HEK293 (cell line): ENCODE data around the gene CHIT1.

Source experiments
- CTCF ChIA-PET: fragments of 350-600 bp; formaldehyde crosslinking; extraction: SDS; loops from one replicate; lab custom pipeline; 2021; ENCODE audit warnings: antibody characterized with exemption; lab: Yijun Ruan, JAX
- POLR2A ChIA-PET: fragments of 300-600 bp; formaldehyde crosslinking; extraction: SDS; loops from one replicate; lab custom pipeline; 2020; ENCODE audit warnings: antibody characterized with exemption, inconsistent platforms; lab: Yijun Ruan, JAX
- H3K27ac ChIP-seq: fragments of 200-500 bp; sonication (Bioruptor generic); 2 replicates; pipeline ENCODE4 v1.5.1; 2014; ENCODE audit warnings: low read depth, low read length, control low read depth, inconsistent platforms; ENCODE audit errors: extremely low read depth
- H3K36me3 ChIP-seq, 2 experiments: fragments of 200-500 bp in 1 of 2; sonication (Bioruptor generic) in 1 of 2; 1 replicate in 1 of 2; 2 replicates in 1 of 2; pipeline ENCODE4 v1.5.1; 2014 to 2017; ENCODE audit warnings: inconsistent platforms in 2 of 2, low read length in 2 of 2; ENCODE audit not compliant: control insufficient read depth in 2 of 2, insufficient read depth in 1 of 2
- H3K4me1 ChIP-seq: fragments of 200-500 bp; sonication (Bioruptor generic); 2 replicates; pipeline ENCODE4 v1.5.1; 2014; ENCODE audit warnings: mild to moderate bottlenecking, low read length, inconsistent platforms; ENCODE audit not compliant: control insufficient read depth, insufficient read depth
- H3K4me3 ChIP-seq: 2 replicates; pipeline ENCODE4 v1.5.1; 2011; ENCODE audit warnings: low read depth, mild to moderate bottlenecking, control low read depth, low read length, moderate library complexity
- H3K9me3 ChIP-seq: fragments of 200-500 bp; sonication (Bioruptor generic); 2 replicates; pipeline ENCODE4 v1.5.1; 2014; ENCODE audit warnings: low read depth, low read length, inconsistent platforms; ENCODE audit not compliant: control insufficient read depth, insufficient read depth
- BCL6B ChIP-seq: fragments of 450-650 bp; formaldehyde crosslinking; IDR thresholded peaks from 2 replicates; pipeline ENCODE4 v1.5.1; 2017; ENCODE audit warnings: missing biosample characterization, missing genetic modification characterization
- GLI2 ChIP-seq: fragments of 450-650 bp; formaldehyde crosslinking; IDR thresholded peaks from 2 replicates; pipeline ENCODE4; 2017; ENCODE audit warnings: missing biosample characterization, missing genetic modification characterization, low read depth, borderline replicate concordance
- KLF16 ChIP-seq: fragments of 450-650 bp; formaldehyde crosslinking; IDR thresholded peaks from 2 replicates; pipeline ENCODE4 v1.5.1; 2017; ENCODE audit warnings: missing biosample characterization, missing genetic modification characterization
- SALL2 ChIP-seq: fragments of 450-650 bp; formaldehyde crosslinking; IDR thresholded peaks from 2 replicates; pipeline ENCODE4 v1.5.0; 2017; ENCODE audit warnings: missing biosample characterization, mild to moderate bottlenecking, missing genetic modification characterization, borderline replicate concordance
- SCRT1 ChIP-seq: fragments of 450-650 bp; formaldehyde crosslinking; IDR thresholded peaks from 2 replicates; pipeline ENCODE4 v1.5.1; 2016; ENCODE audit warnings: missing biosample characterization, missing genetic modification characterization, borderline replicate concordance
- TCF7L2 ChIP-seq: IDR thresholded peaks from 2 replicates; pipeline ENCODE4 v1.6.1; 2011; ENCODE audit warnings: low read depth, mild to moderate bottlenecking, inconsistent platforms, low read length, moderate library complexity, borderline replicate concordance
- ZBTB17 ChIP-seq: fragments of 450-650 bp; formaldehyde crosslinking; IDR thresholded peaks from 2 replicates; pipeline ENCODE4 v1.5.1; 2016; ENCODE audit warnings: missing biosample characterization, missing genetic modification characterization
- ZBTB44 ChIP-seq: fragments of 450-650 bp; IDR thresholded peaks from 2 replicates; pipeline ENCODE4 v1.5.1; 2018; ENCODE audit warnings: missing biosample characterization, mild to moderate bottlenecking, missing genetic modification characterization
- ZBTB7A ChIP-seq: fragments of 450-650 bp; formaldehyde crosslinking; IDR thresholded peaks from 2 replicates; pipeline ENCODE4 v1.5.1; 2016; ENCODE audit warnings: low read depth, missing biosample characterization, missing genetic modification characterization
- ZBTB8A ChIP-seq: fragments of 450-650 bp; formaldehyde crosslinking; IDR thresholded peaks from 2 replicates; pipeline ENCODE4 v1.5.1; 2016; ENCODE audit warnings: missing biosample characterization, missing genetic modification characterization
- ZFHX2 ChIP-seq: fragments of 450-650 bp; formaldehyde crosslinking; conservative IDR thresholded peaks from 2 replicates; pipeline ENCODE4 v1.5.1; 2016; ENCODE audit warnings: missing biosample characterization, missing genetic modification characterization
- ZIC2 ChIP-seq: fragments of 450-650 bp; formaldehyde crosslinking; IDR thresholded peaks from 2 replicates; pipeline ENCODE4 v1.5.1; 2016; ENCODE audit warnings: missing biosample characterization, missing genetic modification characterization
- ZNF114 ChIP-seq: fragments of 450-650 bp; formaldehyde crosslinking; IDR thresholded peaks from 2 replicates; pipeline ENCODE4 v1.5.0; 2017; ENCODE audit warnings: missing biosample characterization, missing genetic modification characterization
- ZNF132 ChIP-seq: fragments of 450-650 bp; formaldehyde crosslinking; IDR thresholded peaks from 2 replicates; pipeline ENCODE4 v1.5.1; 2017; ENCODE audit warnings: missing biosample characterization, missing genetic modification characterization, borderline replicate concordance
- ZNF146 ChIP-seq: fragments of 450-650 bp; formaldehyde crosslinking; IDR thresholded peaks from 2 replicates; pipeline ENCODE4 v1.5.1; 2016; ENCODE audit warnings: missing biosample characterization, missing genetic modification characterization
- ZNF19 ChIP-seq: fragments of 450-650 bp; formaldehyde crosslinking; IDR thresholded peaks from 2 replicates; pipeline ENCODE4; 2016; ENCODE audit warnings: missing biosample characterization, missing genetic modification characterization, low read depth
- ZNF391 ChIP-seq: fragments of 450-650 bp; formaldehyde crosslinking; IDR thresholded peaks from 2 replicates; pipeline ENCODE4 v1.5.1; 2016; ENCODE audit warnings: low read depth, missing biosample characterization, missing genetic modification characterization, borderline replicate concordance
- ZNF404 ChIP-seq: fragments of 450-650 bp; formaldehyde crosslinking; IDR thresholded peaks from 2 replicates; pipeline ENCODE4 v1.5.1; 2017; ENCODE audit warnings: missing biosample characterization, missing genetic modification characterization
- ZNF416 ChIP-seq: fragments of 450-650 bp; formaldehyde crosslinking; IDR thresholded peaks from 2 replicates; pipeline ENCODE4 v1.5.1; 2016; ENCODE audit warnings: missing biosample characterization, missing genetic modification characterization
- ZNF426 ChIP-seq: fragments of 450-650 bp; formaldehyde crosslinking; IDR thresholded peaks from 2 replicates; pipeline ENCODE4 v1.5.1; 2017; ENCODE audit warnings: missing biosample characterization, missing genetic modification characterization, mild to moderate bottlenecking, inconsistent platforms, moderate library complexity
- ZNF521 ChIP-seq: fragments of 450-650 bp; formaldehyde crosslinking; IDR thresholded peaks from 2 replicates; pipeline ENCODE4 v1.5.1; 2017; ENCODE audit warnings: missing biosample characterization, mild to moderate bottlenecking, missing genetic modification characterization
- ZNF561 ChIP-seq: fragments of 450-650 bp; IDR thresholded peaks from 2 replicates; pipeline ENCODE4 v1.5.1; 2018; ENCODE audit warnings: missing biosample characterization, missing genetic modification characterization, borderline replicate concordance
- ZNF571 ChIP-seq: fragments of 450-650 bp; formaldehyde crosslinking; IDR thresholded peaks from 2 replicates; pipeline ENCODE4 v1.5.0; 2017; ENCODE audit warnings: missing biosample characterization, missing genetic modification characterization
- ZNF645 ChIP-seq: fragments of 450-650 bp; formaldehyde crosslinking; IDR thresholded peaks from 2 replicates; pipeline ENCODE4; 2016; ENCODE audit warnings: missing biosample characterization, missing genetic modification characterization
- ZNF670 ChIP-seq: fragments of 450-650 bp; formaldehyde crosslinking; IDR thresholded peaks from 2 replicates; pipeline ENCODE4 v1.5.1; 2016; ENCODE audit warnings: missing biosample characterization, missing genetic modification characterization, low read depth
- ZNF701 ChIP-seq: fragments of 450-650 bp; formaldehyde crosslinking; IDR thresholded peaks from 2 replicates; pipeline ENCODE4 v1.5.1; 2016; ENCODE audit warnings: missing biosample characterization, missing genetic modification characterization
- ZNF791 ChIP-seq: fragments of 450-650 bp; formaldehyde crosslinking; IDR thresholded peaks from 2 replicates; pipeline ENCODE4 v1.5.1; 2016; ENCODE audit warnings: missing biosample characterization, missing genetic modification characterization
- ZNF792 ChIP-seq: fragments of 450-650 bp; formaldehyde crosslinking; IDR thresholded peaks from 2 replicates; pipeline ENCODE4 v1.5.1; 2016; ENCODE audit warnings: missing biosample characterization, missing genetic modification characterization
- ZSCAN23 ChIP-seq: fragments of 450-650 bp; formaldehyde crosslinking; IDR thresholded peaks from 2 replicates; pipeline ENCODE4 v1.5.1; 2016; ENCODE audit warnings: missing biosample characterization, missing genetic modification characterization
- ZSCAN4 ChIP-seq: fragments of 450-650 bp; formaldehyde crosslinking; IDR thresholded peaks from 2 replicates; pipeline ENCODE4 v1.5.1; 2017; ENCODE audit warnings: missing biosample characterization, missing genetic modification characterization

The CHIT1 gene

GRCh38 chr1:203278885-203279406 lies 49.5 kb upstream of the CHIT1 start (continued):
- TF ChIP-seq ZFHX2 (tag by site-specific recombination) (peak; percentile 57), ZBTB8A (tag by site-specific recombination) (no peak), BCL6B (tag by site-specific recombination) (peak; percentile 85), TCF7L2 (no peak), ZNF571 (no peak), ZBTB7A (tag by site-specific recombination) (no peak), ZBTB17 (tag by site-specific recombination) (0 out of 2 replicates have a peak, but pooled peaks have one; percentile 25), ZSCAN4 (no peak), ZNF426 (tag by site-specific recombination) (no peak), ZNF645 (tag by site-specific recombination) (no peak)

GRCh38 chr1:203278082-203278884 lies 48.8 kb upstream of the CHIT1 start:
- no peaks in the 10 kb centered on the region for H3K36me3 ChIP-seq
- H3K4me3 ChIP-seq: no peak overlapping the region
- CTCF ChIA-PET: interaction anchor here (0.5 to 9.1 kb wide), 8 partner anchors 10 to 502 kb away, joined by 3 to 74 read pairs (median 4); no protein-coding TSS in a partner anchor
- H3K4me1 ChIP-seq: peaks cover 3% of the 10 kb centered on the region; the same call in 1 of the 2 replicates
- H3K9me3 ChIP-seq: no peaks in the 10 kb centered on the region
- no peak overlapping the region; the same call in 1 of the 2 replicates for H3K27ac ChIP-seq
- POLR2A ChIA-PET: interaction anchor here (1.0 to 1.8 kb wide), 2 partner anchors 28 to 38 kb away, joined by 3 to 5 read pairs; no protein-coding TSS in a partner anchor
- TF ChIP-seq ZNF561 (tag by site-specific recombination) (no peak), ZNF132 (tag by site-specific recombination) (no peak), ZNF521 (tag by site-specific recombination) (no peak), ZNF19 (tag by site-specific recombination) (no peak), ZIC2 (peak; percentile 81), SALL2 (tag by site-specific recombination) (no peak), ZSCAN23 (tag by site-specific recombination) (no peak), ZNF391 (no peak), ZNF670 (tag by site-specific recombination) (no peak), GLI2 (no peak), ZNF791 (tag by site-specific recombination) (no peak), ZNF701 (no peak), ZNF146 (tag by site-specific recombination) (no peak), KLF16 (no peak), ZNF404 (tag by site-specific recombination) (no peak), ZNF416 (tag by site-specific recombination) (no peak), ZBTB44 (no peak), ZNF792 (tag by site-specific recombination) (no peak), ZNF114 (tag by site-specific recombination) (no peak), SCRT1 (tag by site-specific recombination) (no peak)
